ENCODE results near the gene RAVER1. TPM values are rescaled to one million over a fixed set of nuclear protein-coding genes. Genes with fewer than 3 reads are reported as not detected.

The RAVER1 gene
- 24.6 to 28.7 TPM (median 27.8 TPM) in 5 replicates for total RNA-seq (2022; extraction: Qiagen RNA extraction)

DNA sequence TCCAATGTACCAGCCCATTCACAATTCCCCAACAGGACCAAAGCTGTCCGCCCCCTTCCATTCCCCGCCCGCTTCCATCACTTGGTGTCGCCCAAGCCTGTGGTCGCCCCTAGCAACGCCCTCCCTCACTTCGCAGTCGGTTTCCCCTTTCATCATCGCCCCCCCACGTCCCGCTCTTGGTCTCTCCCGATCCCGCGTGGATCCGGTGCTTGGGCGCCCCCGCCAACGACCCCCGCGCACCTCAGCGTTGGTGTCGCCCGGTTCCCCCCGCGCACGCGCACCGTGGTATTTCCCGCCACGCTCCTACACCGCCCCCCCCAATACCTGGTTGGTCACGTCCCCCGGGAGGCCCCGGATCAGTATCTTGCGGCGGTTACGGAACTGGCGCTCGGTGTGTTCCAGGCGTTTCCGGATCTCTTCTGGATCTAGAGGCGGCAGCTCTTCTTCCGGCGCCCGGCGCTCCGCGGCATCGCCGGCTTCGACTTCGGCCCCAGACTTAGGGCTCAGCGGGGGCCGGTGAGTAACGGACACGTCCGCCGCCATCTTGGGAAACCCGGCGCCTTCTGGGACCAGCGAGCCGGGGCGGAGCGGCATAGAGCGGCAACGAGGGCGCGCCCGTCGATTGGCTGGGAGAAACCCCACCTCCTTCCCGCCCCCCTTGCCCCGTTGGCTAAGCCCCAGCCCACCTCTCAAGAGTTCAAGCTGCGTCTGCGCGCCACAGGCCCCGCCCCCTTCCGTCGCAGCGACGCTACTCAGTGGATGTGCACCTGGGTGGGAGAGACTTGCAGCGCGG lies at the start of gene RAVER1:
Gene RAVER1 (minus strand): TSS at position 565 of the 793 bp plus-strand sequence. CDS start 22 bp downstream, at position 543.

DNA sequence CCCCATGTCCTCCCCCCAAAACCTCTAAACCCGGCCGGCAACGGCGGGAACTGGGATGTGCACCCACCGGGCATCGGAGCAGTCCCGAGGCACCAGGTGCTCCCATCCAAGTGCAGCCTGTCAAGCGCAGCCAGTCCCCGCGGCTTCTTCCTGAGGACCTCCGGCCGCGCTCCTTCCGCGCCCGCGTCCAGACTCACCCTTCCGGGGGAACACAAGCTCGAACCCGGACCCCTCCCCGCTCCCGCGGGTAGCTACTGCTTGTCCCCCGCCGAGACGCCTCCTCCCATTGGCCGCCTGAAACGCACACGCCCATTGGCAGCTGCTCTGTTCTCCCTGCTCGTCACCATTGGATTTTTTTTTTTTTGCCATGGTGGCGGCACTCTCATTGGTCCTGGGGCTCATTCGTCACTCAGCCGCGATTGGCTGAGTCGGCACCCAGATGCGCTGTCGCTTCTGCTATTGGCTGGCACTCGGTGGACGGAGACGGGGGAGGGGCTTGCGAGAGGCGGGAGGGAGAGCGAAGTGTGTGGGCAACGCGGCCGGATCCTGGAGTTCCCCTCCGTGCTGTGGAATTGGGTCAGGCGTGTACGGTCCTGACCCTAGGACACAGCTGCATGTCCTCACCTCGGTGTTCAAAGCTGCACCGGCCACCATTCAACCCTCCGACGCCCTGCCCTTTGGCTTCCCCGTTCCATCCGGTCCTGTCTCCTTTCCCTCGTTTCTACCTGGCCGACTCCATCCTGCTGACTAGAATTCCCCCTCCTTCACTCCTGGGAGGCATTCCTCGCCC lies 47.2 kb upstream of the RAVER1 start, which contains the start of gene TYK2:
Gene TYK2 (minus strand): TSS at position 260 of the 790 bp plus-strand sequence. CDS start 2,166 bp downstream, outside the sequence.

GRCh38 chr19:10339380-10339960 lies 6.1 kb upstream of the RAVER1 start, which contains the start of gene ICAM3:
TSS of gene ICAM3 (minus strand) at chr19:10339624. CDS start at chr19:10339614, 10 bp downstream.

DNA sequence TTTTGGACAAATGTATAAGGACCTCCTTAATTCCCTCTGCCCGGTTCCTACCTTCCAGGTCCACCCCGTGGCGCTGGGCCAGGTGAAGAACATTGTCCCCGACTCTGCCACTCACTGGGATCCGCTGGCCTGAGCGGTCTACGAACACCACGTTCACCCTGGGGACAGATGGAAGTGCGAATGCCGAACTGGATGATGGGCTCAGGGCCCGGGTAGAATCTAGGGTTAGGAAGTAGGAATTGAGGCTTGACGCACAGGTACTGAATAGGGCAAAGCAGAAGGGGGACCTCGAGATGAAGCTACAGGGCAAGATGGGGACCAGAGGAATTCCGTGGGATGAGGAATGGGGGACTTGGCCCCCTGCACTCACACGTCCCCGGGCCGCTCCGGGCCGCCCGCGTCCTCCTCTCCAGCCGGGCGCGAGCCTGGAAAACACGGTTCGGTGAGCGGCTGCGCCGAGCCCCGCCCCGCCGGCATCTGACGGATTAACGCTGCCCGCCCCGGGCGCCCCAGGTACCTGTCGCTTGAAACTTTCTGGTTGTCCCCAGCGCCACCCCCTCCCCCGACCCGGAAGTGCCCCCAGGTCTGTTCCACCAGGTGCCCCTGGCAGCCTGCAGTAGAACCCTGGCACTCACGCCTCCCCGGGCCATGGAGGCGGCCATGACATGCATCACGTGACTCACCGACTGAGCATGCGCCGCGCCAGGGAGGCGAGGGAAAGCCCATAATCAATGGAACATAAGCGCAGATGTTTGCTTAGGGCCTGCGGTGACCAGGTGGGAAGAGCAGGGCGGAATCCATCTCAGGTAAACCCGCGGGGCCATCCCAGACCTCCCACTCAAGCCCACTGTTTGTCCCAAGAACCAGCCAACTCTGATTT lies 17.8 kb downstream of the RAVER1 start, which contains the start of gene FDX2:
Gene FDX2 (minus strand): TSS at position 681 of the 880 bp plus-strand sequence. CDS start 19 bp downstream, at position 662.

GRCh38 chr19:10309423-10309822 lies 23.9 kb downstream of the RAVER1 start, which contains the start of gene ZGLP1:
TSS of gene ZGLP1 (minus strand) at chr19:10309815.

GRCh38 chr19:10289836-10290356 lies 43.4 kb downstream of the RAVER1 start, which contains the start of gene ICAM5:
TSS of gene ICAM5 (plus strand) at chr19:10289952. CDS start at chr19:10290044, 92 bp downstream.

DNA sequence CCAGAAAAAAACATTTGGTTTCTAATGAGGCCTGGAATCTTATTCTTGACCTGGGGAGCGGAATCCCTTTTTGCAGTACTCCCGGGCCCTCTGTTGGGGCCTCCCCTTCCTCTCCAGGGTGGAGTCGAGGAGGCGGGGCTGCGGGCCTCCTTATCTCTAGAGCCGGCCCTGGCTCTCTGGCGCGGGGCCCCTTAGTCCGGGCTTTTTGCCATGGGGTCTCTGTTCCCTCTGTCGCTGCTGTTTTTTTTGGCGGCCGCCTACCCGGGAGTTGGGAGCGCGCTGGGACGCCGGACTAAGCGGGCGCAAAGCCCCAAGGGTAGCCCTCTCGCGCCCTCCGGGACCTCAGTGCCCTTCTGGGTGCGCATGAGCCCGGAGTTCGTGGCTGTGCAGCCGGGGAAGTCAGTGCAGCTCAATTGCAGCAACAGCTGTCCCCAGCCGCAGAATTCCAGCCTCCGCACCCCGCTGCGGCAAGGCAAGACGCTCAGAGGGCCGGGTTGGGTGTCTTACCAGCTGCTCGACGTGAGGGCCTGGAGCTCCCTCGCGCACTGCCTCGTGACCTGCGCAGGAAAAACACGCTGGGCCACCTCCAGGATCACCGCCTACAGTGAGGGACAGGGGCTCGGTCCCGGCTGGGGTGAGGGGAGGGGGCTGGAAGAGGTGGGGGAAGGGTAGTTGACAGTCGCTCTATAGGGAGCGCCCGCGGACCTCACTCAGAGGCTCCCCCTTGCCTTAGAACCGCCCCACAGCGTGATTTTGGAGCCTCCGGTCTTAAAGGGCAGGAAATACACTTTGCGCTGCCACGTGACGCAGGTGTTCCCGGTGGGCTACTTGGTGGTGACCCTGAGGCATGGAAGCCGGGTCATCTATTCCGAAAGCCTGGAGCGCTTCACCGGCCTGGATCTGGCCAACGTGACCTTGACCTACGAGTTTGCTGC lies 46.3 kb downstream of the RAVER1 start, which contains the start of gene ICAM4:
Gene ICAM4 (plus strand): TSS at position 153 of the 935 bp plus-strand sequence. CDS start 58 bp downstream, at position 211.

GRCh38 chr19:10270616-10271394 lies 62.5 kb downstream of the RAVER1 start, which contains the start of gene ICAM1:
TSS of gene ICAM1 (plus strand) at chr19:10271120. CDS start at chr19:10271160, 40 bp downstream.

Other genes with a start within 250 kb of the RAVER1 start
- gene SHFL, start 247.2 kb downstream of the RAVER1 start, total RNA-seq (2022; extraction: Qiagen RNA extraction) = 6.2 to 7.9 TPM (median 7.4 TPM) in 5 replicates
- 0.05 to 0.08 TPM in 2 of 5 replicates, not detected in the others for gene ANGPTL6, start 230.9 kb downstream of the RAVER1 start, total RNA-seq (2022; extraction: Qiagen RNA extraction)
- 43.8 to 56.2 TPM (median 51.7 TPM) in 5 replicates for gene PPAN, start 227.2 kb downstream of the RAVER1 start, total RNA-seq (2022; extraction: Qiagen RNA extraction)
- 4.7 to 11.2 TPM (median 7.9 TPM) in 5 replicates for gene P2RY11, start 221.8 kb downstream of the RAVER1 start, total RNA-seq (2022; extraction: Qiagen RNA extraction)
- 155 to 177 TPM (median 159 TPM) in 5 replicates for gene EIF3G, start 213.6 kb downstream of the RAVER1 start, total RNA-seq (2022; extraction: Qiagen RNA extraction)
- gene DNMT1, start 138.6 kb downstream of the RAVER1 start, total RNA-seq (2022; extraction: Qiagen RNA extraction) = 53.4 to 60.4 TPM (median 58.5 TPM) in 5 replicates
- 0.68 to 1.1 TPM (median 0.73 TPM) in 5 replicates for gene S1PR2, start 102.2 kb downstream of the RAVER1 start, total RNA-seq (2022; extraction: Qiagen RNA extraction)
- gene MRPL4, start 81.3 kb downstream of the RAVER1 start, total RNA-seq (2022; extraction: Qiagen RNA extraction) = 54.1 to 77.3 TPM (median 72.5 TPM) in 5 replicates
- gene ICAM1, start 62.4 kb downstream of the RAVER1 start, total RNA-seq (2022; extraction: Qiagen RNA extraction) = 2.5 to 4.4 TPM (median 4.3 TPM) in 5 replicates
- 0.08 to 0.09 TPM in 2 of 5 replicates, not detected in the others for gene ICAM4, start 46.6 kb downstream of the RAVER1 start, total RNA-seq (2022; extraction: Qiagen RNA extraction)
- 0.25 to 0.78 TPM (median 0.72 TPM) in 5 replicates for gene ICAM5, start 43.6 kb downstream of the RAVER1 start, total RNA-seq (2022; extraction: Qiagen RNA extraction)
- 0.66 to 2.8 TPM (median 2.3 TPM) in 5 replicates for gene ZGLP1, start 23.7 kb downstream of the RAVER1 start, total RNA-seq (2022; extraction: Qiagen RNA extraction)
- gene FDX2, start 17.5 kb downstream of the RAVER1 start, total RNA-seq (2022; extraction: Qiagen RNA extraction) = 23.3 to 35.3 TPM (median 32.5 TPM) in 5 replicates
- 6.4 to 9.7 TPM (median 8.2 TPM) in 5 replicates for gene ICAM3, start 6.1 kb upstream of the RAVER1 start, total RNA-seq (2022; extraction: Qiagen RNA extraction)
- 31.1 to 43.7 TPM (median 40.2 TPM) in 5 replicates for gene TYK2, start 47.0 kb upstream of the RAVER1 start, total RNA-seq (2022; extraction: Qiagen RNA extraction)
- 166 to 190 TPM (median 172 TPM) in 5 replicates for gene CDC37, start 70.0 kb upstream of the RAVER1 start, total RNA-seq (2022; extraction: Qiagen RNA extraction)
- gene PDE4A, start 87.0 kb upstream of the RAVER1 start, total RNA-seq (2022; extraction: Qiagen RNA extraction) = 4.2 to 4.6 TPM (median 4.5 TPM) in 5 replicates
- gene KEAP1, start 169.8 kb upstream of the RAVER1 start, total RNA-seq (2022; extraction: Qiagen RNA extraction) = 49.8 to 65.7 TPM (median 53.9 TPM) in 5 replicates
- gene S1PR5, start 183.9 kb upstream of the RAVER1 start, total RNA-seq (2022; extraction: Qiagen RNA extraction) = 1.2 to 1.9 TPM (median 1.6 TPM) in 5 replicates
- gene ATG4D, start 210.4 kb upstream of the RAVER1 start, total RNA-seq (2022; extraction: Qiagen RNA extraction) = 17.3 to 22.3 TPM (median 20.2 TPM) in 5 replicates
- 13.9 to 18.1 TPM (median 15.3 TPM) in 5 replicates for gene KRI1, start 232.5 kb upstream of the RAVER1 start, total RNA-seq (2022; extraction: Qiagen RNA extraction)
- 4.8 to 6.0 TPM (median 5.3 TPM) in 5 replicates for gene CDKN2D, start 235.4 kb upstream of the RAVER1 start, total RNA-seq (2022; extraction: Qiagen RNA extraction)

All from A549 treated with Hydrocortisone at 1 μM for 4 hours (cell line).